Activated CD4-positive, CD25-positive, alpha-beta regulatory T cell treated with anti-CD3 and anti-CD28 coated beads, Interleukin-2, amount 50 U/mL, for 16 hours (primary cell): Measurements from ENCODE around the gene BLVRA.

Experiments used
- DNase-seq: peaks from one replicate; pipeline ENCODE4 v3.0.0-alpha.2; 2020; ENCODE audit warnings: low read depth, low spot score

BLVRA gene

DNA sequence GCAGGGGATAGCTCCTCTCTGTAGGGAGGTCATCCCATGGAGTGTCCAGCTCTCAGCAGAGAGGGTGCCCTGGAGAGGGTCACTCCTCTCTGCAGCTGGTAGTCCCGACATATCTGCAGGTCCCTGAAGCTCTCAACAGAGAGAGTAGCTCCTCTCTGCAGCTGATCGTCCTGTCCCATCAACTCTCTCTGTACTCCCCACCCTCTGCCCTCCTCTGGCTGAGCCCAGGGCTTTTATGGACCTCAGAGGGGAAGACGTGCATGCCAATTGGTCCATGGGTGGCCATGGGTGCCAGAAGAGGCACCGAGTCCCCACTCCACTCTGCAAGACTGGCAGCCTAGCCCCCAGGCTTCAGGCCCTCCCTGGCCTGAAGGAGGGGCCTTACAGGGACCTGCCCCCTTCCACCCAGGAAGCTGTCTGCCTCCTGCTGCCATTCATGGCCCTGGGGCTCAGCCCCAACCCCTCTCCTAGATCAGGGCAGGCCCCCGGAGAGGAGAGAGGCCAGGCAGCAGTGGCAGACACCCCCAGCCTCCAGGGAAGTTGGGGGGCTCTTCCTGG is 9.0 kb upstream of the BLVRA start:
- no peak for DNase-seq

DNA sequence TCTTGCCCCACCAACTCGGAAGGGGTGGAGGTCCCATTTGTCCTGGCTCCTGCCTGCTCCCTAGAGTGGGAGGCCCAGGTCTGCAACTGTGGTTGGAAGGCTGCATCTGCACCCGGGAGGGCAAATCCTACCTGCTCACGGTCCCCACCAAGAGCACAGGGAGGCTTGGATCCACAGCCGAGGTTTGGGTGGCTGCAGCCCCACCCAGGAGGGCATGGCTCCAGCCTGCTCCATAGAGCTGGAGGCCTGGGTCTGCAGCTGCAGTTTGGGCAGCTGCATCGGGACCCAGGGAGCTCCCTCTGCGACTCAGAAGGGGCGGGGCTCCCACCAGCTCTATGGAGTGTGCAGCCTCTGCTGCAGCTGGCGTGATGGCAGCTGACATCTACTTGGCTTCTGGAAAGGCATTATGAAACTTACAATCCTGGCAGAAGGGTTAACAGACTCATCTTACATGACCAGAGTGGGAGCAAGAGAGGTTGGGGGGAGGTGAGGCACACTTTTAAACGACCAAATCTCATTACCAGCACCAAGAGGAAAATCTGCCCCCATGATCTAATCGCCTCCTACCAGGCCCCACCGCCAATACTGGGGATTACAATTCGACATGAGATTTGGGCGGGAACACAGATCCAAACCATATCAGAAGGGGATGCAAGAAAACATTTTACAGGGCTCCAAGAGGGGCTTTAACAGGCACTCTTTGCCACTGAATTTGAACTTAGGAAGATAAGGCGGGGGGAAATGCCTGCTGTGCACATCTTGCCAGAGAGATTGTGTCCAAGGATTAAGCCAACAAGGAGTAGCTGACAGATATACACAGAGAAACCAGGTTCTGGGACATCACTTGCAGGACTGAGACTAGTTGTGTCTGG is 8.2 kb upstream of the BLVRA start:
- no peak for DNase-seq

GRCh38 chr7:43752411-43752810 is 6.1 kb upstream of the BLVRA start:
- DNase-seq = no peak

DNA sequence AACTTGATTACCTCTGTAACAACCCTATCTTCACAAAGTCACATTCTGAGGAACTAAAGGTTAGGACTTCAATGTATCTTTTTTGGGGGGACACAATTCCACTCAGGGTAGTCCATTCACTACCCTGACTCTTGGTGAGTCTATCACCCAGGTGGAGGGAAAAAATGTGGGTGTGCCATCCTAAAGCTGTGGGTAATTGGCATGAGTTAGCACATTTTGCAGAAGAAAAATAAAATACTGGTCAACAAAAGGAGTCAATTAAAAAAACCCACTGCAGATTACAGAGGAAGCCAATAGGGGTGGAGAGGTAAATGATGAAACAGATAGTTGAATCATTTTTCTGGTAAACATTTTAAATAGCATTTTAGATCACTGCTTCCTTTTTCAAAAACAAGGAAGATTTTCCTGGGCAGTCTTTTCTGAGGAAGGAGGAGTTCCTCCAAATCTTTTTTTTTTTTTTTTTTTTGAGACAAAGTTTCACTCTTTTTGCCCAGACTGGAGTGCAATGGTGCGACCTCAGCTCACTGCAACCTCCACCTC is 5.1 kb upstream of the BLVRA start:
- DNase-seq = no peak

- DNase-seq = no peak
Observed at GRCh38 chr7:43753843-43754242, 4.6 kb upstream of the BLVRA start.

DNA sequence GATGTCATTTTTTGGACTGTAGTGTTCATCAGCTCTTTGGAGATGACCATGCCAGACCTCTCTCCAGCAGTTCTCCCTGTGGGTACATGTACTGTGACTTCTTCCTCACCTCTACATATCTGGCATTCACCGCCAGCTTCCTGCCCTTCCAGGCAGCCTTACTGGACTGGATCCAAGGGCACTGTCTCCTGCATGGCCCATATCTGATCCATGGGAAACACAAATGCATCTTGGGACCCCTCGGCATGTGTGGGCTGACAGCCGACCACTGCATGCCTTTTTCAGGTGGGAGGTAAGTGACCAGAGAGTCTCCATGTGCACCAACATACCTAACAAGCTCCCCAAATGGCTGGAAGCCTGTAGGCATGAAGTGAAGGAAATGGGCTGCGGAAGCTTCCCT is 3.9 kb upstream of the BLVRA start:
- no peak for DNase-seq

DNA sequence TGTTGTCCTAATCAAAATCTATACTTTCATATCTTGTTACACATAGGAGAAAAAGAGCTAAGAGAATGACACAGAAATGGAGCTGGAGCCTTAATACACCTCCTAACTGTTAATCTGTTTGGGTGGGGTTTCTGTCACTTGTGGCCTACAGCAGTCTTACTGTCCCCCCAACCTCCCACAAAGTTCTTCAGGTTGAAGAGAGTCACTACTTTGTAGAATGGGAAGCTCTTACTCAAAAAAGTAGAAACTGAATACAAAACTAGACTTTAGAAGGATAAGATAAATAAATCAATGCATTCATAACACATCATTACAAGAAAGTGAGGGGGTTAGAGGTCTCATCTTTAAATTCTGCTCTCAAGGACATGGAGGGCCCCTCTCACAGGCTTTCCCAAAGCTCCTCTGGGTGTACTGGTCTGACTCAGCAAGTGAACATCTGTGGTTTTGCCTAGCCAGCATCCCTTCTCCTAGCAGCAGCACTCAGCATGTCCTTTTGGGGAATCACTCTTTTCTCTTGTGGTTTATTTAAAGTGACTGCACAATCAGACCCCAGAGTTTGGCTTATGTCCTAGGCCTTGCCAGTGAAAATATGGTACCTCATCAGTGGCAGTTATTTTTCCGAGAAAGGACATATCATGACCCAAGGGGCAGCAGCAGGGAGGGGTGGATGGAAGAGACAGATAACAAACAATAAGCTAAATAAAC is 2.0 kb upstream of the BLVRA start:
- no peak for DNase-seq

DNA sequence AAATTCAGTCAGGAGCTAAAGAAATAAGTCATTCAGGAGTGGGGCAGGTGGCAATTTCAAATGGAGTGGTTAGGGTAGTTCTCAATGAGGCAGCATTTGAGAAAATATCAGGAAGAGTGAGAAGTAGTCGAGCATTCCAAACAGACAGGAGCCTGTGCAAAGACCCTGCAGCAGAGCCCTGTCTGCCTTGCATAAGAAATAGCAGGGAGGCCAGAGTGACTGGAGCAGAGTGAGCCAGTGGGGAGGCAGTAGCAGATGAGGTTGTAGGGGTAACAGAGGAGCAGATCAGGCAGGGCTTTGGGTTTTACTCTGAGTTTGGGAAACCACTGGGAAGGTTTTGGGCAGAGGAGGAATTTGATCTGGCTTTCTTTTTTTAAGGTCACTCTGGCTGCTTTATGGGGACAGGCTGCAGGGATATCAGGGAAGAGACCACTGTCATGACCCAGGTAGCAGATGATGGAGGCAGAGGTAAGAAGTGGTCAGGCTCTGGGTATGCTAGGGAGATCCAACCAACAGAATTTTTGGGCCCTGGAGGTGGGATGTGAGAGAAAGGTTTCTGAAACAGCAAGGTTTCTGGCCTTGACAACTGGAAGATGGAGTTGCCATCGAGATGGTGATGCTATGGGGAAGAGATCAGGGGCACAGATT is 1.3 kb upstream of the BLVRA start:
- no peak for DNase-seq

GRCh38 chr7:43758822-43759683 is 573 bp downstream of the BLVRA start:
- DNase-seq = peak; percentile 5

- DNase-seq = no peak
Observed at GRCh38 chr7:43760861-43761260, 2.4 kb downstream of the BLVRA start.

GRCh38 chr7:43761382-43761781 is 2.9 kb downstream of the BLVRA start:
- no peak for DNase-seq

- no peak for DNase-seq
Observed at GRCh38 chr7:43761938-43762692, 3.6 kb downstream of the BLVRA start.

DNA sequence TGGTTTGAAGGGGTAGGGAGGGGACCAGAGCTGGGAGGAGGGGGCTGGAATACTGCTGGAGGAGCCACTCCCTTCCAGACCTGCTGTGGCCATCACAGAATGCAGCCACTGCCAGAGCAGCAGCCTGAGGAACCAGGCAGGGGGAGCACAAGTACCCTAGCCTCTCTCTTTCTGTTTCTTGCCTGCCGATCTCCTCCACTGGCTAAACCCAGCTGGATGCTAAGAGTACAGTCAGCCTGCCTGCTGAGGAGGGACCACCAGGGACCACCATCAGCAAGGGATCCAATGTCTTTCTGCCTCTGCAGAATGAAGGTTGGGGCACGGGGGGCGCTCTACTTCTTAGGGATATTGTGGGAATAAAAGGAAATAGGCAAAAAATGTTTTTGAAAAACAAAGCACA is 4.7 kb downstream of the BLVRA start:
- no peak for DNase-seq

GRCh38 chr7:43764039-43764761 is 5.7 kb downstream of the BLVRA start:
- DNase-seq = no peak

DNA sequence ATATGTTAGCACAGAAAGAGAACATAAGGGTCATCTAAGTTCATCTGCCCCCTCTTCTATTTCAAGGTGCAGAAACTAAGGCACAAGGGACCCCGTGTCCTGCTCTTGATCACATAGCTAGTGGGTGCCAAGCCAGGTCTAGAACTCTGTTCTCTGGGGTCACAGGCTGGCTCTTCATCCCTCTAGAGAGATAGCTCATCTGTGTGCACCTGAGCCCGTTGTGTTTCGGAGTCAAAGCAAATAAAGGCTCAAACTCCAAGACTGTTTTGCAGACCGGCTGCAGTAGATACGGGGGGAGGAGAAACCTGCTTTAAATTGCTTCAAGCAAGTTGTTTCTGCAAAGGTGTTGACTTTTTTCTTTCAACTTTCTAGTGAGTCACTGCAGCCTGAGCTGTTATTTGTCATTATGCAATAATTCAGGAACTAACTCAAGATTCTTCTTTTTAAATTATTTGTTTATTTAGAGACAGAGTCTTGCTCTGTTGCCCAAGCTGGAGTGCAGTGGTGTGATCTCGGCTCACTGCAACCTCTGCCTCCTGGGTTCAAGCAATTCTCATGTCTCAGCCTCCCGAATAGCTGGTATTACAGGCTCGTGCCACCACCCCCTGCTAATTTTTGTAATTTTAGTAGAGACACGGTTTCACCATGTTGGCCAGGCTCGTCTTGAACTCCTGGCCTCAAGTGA is 6.5 kb downstream of the BLVRA start:
- no peak for DNase-seq

DNA sequence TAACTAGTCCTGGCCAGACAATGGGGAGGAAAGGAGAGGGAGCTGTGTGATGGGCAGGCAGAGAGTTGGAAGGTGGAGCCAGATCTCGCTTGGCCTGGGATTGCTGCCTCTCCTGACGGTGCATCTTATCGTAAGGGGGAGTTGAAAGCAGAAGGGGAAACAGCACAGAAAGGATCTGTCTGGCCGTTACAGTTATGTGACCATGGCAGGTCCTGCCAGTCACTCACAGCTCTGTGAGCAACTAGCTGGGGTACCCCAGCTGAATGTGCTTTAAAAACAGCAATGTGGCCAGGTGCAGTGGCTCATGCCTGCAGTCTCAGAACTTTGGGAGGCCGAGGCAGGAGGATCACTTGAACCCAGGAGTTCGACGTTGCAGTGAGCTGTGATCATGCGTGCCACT is 8.1 kb downstream of the BLVRA start:
- DNase-seq = no peak

GRCh38 chr7:43767311-43767710 is 8.8 kb downstream of the BLVRA start:
- no peak for DNase-seq

- no peak for DNase-seq
Observed at GRCh38 chr7:43768201-43768886, 9.9 kb downstream of the BLVRA start.
